Bone marrow (tissue), 2 donors: ENCODE measurements around the gene RIT2.
"Not testable (repeated sequence)": the region's sequence is repeated elsewhere in the genome, so short reads cannot be mapped to it uniquely, and the experiment has no call there.

ENCODE experiments used
- DNase-seq, 2 donors: peaks; one replicate each; lab custom pipeline; 2025; lab: John Stamatoyannopoulos, UW

Gene RIT2

DNA sequence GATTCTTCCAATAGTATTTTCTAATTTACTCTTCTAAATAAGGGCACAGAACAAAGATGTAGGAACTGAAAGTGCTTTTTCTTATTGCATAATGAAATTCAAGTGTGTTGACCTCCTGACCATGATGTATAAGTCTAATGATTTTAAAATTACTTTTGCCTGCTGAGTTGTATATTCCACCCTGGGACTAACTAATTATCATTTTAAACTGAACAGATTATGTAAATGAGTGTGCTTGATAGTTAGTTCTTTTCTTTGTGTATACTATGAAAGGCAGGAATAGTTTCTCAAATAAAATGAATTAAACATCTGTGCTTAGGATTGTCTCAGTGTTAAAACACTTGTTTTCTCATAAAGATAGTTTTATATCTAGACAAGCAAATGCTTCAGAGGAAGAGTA lies 284.5 kb downstream of the RIT2 start:
- DNase-seq: no peak

DNA sequence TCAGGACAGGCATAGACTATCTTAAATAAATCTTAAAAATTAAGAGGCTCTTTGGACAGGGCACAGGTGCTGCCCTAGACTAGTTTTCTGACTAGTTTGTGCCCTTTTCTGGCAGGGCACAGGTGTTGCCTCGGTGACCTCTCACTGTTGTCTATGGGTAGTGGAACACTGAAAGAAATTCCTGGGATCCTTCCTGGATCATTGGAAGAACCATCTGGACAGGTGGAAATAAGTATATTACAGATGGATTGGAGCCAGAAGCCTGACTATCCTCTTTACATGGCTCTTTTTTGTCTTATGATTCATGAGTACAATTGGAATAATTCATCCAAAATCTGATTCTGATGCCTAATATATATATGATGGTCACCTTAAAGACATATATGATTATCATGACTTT lies 286.6 kb downstream of the RIT2 start:
- no peak for DNase-seq

DNA sequence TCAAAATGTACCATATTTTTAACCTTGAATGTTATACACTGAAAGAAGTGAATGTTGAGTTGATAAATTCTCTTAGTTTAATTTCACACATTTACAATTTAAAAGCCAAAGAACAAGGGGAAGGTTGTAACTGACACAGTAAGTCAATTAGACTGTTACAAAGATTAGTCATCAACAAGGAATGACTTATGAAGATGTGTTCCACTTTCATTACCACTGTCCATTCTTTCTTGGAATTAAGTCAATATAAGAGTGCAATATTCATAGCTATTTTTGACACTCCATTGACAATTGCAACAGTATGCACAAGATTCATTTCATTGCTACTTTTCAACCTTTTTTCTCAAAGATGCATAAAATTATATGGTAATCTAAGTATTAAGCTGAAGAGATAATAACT lies 291.3 kb downstream of the RIT2 start:
- DNase-seq: no peak

DNA sequence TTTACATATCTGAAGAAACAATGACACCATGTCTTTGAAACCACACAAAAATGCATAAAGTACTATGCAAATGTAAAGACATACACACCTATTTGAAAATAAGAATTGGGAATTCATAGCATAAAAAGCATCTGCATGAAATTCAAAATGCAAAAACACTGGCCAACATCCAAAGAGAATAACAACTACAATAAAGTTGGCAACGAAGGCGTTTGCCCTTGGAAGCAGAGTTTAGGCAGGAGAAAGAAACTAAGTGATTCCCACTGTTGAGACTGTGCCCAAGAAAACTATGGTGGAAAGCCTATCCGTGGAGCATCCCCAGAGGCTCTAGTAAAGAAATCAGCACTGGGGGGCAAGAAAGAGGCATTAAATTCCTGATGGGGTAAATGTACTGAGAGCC lies 292.8 kb downstream of the RIT2 start:
- no peak for DNase-seq

DNA sequence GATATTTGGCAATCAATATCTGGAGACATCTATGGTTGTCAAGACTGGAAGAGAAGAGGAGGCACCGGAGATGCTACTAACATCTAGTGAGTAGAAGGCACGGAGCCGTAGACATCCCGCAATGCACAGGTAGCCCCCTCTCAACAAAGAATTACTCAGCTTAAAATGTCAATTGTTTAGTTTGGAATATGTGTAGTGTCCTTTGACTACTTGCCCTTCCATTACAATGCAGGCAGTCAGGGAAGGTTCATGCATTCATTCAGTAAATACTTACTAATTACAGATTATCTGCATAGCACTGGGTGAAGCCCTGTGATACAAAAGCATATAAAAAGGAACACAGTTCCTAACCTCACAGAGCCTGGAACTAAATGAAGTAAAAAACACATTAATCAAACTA lies 294.0 kb downstream of the RIT2 start:
- no peak for DNase-seq

DNA sequence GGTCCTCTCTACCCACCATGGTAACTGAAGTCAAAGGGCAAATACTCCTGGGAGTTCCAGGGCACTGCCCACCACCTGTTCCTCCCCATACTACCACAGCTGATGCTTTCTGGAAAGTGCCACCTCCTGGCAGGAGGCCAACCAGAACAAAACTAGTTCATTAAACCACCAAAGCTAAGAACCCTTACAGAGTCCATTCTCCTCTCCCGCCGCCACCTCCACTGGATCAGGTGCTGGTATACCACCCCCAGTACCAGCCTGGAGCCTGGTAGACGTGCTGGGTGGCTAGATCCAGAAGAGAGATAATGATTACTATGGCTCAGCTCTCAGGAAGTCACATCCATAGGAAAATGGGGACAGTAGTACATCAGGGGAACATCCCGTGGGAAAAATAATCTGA lies 300.9 kb downstream of the RIT2 start:
- no peak for DNase-seq

DNA sequence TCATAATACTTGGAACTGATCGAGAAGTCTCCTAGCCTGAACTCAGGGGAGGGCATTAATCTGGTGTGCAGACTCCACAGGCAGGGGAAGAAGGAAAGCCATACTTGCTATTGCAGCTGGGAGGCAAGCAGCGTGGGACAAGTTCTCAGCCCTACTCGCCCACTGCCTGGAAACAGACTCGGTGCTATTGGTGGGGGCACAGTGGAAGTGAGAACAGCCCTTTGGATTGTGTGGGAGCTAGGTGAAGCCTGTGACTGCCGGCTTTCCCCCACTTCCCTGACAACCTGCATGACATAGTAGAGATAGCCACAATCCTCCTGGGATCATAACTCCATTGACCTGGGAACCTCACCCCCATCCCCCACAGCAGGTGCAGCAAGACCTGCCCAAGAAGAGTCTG lies 301.3 kb downstream of the RIT2 start:
- DNase-seq: no peak

DNA sequence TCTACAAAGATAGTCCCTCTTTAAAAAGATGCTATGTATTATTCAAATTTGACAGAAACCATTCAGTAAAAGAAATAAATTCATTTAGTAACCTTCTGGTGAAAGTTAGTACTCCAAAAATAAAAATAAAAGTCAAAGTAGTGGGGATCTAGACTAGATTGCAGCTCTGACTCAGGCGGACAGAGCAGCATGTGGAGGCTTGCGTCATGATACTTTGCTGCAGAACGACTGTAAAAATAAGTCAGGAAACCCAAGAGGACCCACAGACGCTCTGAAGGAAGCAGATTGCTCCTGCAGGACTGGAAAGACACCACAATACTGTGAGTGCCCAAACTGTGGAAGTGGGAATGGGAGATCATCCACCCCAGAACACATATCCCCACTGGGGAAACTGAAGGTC lies 301.9 kb downstream of the RIT2 start:
- DNase-seq: no peak

DNA sequence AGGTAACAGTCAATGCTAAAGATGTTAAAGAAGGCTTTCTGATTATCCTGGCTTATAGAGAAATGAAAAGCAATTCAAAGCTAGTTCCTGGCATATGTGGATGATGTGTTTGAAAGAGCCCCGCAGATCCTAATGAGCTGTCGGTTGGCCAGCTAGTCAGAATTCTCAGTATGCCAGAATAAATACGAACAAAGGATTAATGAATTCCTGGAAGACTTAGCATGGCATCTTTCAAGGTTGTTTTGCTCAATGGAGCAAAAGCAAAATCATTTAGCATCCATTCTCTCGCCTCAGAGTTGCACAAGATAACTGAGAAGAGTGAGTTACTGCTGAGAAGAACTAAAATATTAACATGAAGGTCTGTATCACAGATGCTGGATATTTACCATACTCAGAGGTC lies 307.6 kb downstream of the RIT2 start:
- DNase-seq: no peak

DNA sequence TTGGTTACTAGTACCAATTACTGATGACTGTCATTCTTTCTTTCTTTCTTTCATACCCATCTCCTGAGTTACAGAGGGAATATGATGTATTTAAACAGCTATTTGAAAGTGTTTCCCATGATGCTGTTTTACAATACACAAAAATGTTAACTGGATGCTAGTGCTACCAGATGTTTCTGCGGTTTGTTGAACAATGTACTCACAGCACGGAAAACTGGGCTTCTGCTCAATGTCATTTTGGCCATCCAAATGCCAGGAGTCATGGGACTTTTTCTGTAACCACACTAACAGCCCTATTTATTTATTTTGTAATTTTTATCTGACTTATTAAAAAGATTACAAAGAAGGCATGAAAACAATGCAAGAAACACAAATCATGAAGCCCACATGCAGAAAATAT lies 313.8 kb downstream of the RIT2 start:
- DNase-seq: no peak

DNA sequence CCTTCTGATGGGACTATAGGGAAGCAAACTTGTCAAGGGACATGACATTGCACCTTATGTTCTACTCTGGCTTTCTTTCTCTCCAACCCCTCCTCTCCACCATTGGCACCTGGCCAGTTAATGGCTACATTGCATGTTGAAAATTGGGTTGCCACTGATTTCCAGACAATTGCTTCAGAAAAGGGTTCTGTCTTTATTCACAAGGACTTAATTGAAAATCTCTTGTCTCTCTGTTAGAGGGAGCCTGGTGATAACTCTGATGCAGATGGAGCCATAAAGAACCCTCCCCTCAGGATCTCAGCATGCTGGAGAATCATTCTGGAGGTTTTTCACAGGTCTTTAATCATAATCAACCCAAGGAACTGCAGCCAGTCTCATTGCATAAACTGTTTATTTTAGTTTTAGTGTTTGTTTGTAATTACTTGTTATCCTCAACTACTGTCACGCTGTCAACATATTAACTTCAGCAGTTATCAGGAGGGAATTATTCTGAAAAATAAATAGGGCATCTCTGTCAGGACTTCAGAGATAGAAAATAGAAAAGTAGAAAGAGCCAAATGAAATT lies 316.8 kb downstream of the RIT2 start:
- no peak for DNase-seq

DNA sequence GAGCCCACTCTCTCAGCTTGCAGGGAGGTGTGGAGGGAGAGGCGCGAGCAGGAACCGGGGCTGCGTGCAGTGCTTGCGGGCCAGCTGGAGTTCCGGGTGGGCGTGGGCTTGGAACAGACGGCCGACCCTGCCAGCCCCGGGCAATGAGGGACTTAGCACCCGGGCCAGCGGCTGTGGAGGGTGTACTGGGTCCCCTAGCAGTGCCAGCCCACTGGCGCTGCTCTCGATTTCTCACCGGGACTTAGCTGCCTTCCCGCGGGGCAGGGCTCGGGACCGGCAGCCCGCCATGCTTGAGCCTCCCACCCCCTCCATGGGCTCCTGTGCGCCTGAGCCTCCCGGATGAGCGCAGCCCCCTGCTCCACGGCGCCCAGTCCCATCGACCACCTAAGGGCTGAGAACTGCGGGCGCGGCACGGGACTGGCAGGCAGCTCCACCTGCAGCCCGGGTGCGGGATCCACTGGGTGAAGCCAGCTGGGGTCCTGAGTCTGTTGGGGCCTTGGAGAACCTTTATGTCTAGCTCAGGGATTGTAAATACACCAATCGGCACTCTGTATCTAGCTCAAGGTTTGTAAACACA lies 320.2 kb downstream of the RIT2 start:
- DNase-seq: not testable (repeated sequence)

DNA sequence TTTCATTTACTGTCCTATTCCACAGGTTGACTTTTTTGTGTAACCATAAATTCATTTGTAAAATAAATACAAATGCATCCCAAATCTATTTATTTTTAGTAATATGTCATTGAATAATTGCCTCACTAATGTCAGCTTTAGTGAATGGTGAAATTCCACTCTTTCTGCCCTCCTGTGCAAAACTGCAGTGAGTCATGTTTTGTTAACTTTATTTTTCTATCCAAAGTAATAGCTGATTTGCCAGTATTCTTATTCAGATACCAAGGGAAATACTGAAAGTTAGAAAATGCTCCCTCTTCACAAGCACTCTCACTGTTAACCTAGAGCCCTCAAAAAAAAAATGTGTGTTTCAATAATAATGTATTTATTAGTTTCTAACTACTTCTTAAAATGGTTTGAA lies 322.8 kb downstream of the RIT2 start:
- DNase-seq: no peak

DNA sequence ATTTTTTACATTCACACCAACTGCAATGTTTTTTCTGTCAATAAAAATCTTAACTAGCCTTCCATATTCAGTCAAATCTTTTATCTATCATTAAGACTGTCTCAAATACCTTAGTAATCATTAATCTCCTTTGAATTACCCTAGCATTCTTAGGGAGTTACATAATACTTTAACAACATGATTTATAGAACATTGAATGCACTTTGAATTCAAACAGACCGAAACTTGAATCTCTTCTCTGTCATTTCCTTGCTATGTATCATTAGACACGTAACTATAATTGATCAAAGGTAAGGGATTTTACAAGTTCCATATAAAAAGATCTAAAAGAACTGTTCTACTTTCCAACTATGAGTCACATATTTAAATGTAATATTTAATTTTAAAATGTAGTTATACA lies 330.9 kb downstream of the RIT2 start:
- DNase-seq: no peak

DNA sequence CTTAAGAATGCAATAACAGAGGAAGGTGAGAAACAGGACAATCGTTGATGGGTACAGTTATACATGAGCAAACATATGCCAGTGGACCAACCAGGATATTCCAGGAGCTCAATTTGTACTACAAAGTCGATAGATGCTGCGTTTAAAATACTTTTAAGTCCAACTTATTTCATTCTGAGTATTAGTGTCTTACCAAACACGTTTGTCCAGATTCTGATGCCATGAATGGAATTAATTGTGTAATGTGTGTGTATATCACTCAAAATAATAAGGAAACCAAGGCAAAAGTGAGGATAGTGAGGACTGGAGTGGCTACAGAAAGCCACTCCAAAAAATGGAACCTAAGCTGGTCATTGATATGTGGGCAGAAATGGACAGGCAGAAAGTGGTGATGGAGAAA lies 332.6 kb downstream of the RIT2 start:
- DNase-seq: no peak

DNA sequence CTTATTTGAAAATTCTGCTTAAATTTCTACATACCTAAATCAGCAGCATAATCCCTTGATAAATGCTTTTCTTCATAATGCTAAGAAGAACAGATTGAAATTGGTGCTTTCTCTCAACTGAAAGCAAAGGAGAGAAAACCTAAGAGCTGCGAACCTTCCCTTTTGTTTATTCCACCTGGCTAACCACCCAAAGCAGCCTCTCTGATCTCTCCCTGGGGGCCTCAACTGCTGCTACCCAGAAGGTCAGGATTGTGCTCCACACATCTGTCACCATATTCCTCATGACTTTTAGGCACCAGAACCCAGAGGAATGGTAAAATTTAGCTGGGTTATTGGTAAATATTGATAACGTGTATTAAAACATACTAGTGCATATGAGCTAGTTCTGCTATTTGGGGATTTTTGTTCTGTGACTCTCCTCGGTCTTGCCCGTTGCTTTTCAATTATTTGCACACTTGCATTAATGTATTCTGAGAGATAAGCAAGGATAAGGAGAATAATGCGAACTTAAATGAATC lies 334.1 kb downstream of the RIT2 start:
- DNase-seq: no peak

DNA sequence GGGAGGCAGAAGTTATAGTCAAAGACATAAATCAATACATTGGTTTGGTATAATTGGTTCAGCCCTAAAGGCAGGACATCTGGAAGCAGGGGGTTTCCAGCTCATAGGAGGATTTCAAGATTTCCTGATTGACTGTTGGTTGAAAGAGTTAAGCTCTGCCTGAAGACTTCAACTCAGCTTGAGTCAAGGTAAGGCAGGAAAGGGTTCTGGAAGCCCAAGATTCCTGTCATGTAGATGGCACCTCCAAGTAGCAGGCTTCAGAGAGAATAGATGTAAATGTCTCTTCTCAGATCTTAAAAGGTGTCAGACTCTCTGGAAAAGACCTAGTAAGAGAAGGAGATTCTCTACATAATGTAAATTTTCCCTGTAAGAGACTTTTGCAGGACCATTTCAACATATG lies 335.3 kb downstream of the RIT2 start:
- DNase-seq: no peak

DNA sequence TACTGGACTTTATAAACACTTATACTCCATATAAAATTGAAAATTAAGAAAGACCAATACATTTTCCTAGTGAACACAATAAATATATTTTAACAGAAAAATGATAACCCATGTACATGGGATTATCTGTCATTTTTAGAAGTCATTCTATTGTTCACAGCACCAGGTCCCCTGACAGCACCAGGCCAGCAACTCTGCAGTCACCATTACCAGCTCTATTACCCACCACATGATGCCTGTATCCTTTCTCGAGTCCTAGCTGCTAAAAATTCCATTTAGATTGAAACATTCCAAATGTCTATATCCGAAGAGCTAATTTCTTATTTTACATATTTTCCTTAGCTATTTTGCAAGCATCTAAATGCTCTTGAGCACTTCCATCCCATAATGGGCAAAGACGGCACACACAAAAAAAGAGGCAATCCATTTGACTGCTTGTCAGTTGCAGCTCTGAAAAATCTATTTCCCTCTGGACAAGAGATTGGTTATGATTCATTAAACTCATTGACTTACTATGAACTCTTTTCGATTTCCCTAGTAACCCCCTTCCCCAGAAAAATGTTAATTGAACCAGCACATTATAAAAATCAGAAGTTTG lies 336.9 kb downstream of the RIT2 start:
- no peak for DNase-seq

DNA sequence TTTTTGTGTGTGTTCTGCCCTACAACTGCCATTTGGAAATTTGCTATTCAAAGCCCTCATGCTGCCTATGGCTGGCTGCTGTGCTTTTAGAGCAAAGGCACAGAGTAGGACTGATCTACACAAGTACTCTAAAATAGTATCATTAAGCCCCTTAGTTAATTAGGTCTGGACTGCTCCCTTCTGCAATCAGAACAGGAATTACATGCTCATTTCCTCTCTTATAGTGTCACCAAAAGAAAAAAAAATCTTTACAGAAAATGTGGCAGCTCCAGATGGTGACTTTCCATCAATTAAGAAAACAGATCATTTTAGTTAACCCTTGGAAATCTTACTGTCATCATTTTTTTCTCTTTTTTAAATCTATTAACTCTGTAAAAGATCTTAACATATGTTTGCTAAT lies 337.5 kb downstream of the RIT2 start:
- no peak for DNase-seq

DNA sequence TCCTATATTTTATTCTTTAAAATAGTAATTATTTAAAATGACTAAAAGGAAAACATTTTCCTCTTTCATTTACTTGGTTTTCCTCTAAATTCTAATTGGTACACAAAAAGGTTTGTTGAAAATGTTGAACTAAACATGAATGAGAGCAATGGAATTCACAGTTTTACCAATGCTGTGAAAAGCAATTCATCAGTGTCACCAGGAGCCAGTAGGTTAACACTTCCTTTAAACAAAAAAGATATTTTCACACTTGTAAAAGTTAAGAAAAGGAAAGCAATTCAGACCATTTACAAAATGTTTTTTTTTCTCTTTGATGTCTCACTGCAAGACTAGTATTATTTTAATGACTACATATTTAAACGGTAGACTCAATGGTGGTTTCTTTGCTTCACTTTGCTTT lies 341.6 kb downstream of the RIT2 start:
- DNase-seq: no peak

DNA sequence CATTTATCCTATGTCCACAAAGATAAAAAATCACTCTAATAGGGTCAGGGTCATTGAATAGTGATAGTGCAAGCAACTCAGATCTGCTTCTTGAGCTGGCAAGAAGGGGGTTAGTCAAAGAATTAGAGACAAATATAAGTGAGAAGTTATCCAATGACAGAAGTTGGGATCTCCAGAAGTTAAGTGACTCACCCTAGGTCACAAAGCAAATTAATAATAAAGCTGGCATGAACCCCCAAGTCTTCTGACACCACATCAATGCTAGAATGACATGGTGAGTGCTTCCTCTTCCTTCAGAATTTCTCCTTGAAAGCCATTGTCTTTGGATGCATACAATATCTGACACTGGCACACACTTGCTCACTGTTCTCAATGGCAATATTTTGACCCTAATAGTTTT lies 343.5 kb downstream of the RIT2 start:
- DNase-seq: no peak

DNA sequence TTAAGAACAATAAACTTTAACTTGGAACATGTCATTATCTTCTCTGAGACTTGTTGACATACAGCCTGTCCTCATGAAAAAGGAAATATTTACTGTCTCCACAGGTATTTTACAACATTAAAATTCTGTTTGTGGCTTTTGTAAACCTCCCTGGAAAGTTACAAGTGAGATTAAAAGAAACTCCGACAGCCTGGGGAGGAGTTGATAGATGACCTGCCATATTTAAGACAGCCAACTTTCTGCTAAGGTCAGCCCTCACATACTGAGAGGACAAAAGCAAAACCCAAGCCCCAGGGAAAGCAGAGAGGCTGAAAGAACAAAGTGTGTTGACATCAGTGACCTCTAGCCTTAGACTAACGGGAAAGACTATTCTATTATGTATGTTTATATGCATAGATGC lies 350.2 kb downstream of the RIT2 start:
- no peak for DNase-seq

DNA sequence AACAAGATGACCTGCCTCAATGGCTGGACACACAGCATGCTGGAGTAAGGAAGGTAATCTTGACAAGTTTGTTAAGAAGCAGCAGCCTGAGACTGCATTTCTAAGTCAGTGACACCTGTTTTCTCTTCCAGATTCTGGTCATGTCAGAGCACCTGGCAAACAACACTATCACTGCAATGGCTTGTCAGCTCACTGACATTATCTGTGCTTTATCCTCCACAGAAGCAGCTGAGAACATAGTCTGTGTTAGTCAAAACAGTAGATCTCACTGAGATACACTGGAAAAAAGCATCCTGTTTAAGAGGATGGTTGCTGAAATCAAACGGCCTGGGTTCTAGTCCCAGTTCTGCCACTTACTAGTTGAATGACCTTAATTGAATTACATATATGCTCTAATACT lies 355.2 kb downstream of the RIT2 start:
- no peak for DNase-seq

DNA sequence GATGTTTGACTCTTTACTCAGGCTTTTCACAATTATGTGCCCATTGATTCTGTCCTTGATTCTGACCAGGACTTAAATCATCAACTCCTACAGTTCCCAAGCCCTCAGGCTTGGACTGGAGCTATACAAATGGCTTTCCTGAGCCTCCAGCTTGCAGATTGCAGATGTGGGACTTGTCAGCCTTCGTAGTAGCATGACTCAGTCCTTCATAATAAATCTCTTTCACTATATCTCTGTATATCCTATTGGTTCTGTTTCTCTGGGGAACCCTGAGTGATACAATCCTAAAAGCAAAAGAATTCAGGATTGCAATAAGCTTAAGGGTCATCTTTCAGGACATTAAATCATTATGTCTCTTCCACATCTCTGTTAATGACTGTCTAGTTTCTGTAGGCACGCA lies 356.6 kb downstream of the RIT2 start:
- no peak for DNase-seq
